SK-N-SH treated with all-trans-retinoic acid at 6 μM for 48 hours (cell line): ENCODE measurements around the gene NBEAL1.

Experiments
- ARNTL ChIP-seq: fragments of 450-650 bp; formaldehyde crosslinking; IDR thresholded peaks from 2 replicates; pipeline ENCODE4 v1.5.0; 2020; ENCODE audit warnings: low read depth, mild to moderate bottlenecking, moderate library complexity, borderline replicate concordance
- BACH2 ChIP-seq: fragments of 250-450 bp; sonication (Bioruptor Pico); IDR thresholded peaks from 2 replicates; pipeline ENCODE4 v1.9.0; 2021; ENCODE audit warnings: mild to moderate bottlenecking, borderline replicate concordance
- CSDC2 ChIP-seq: fragments of 250-450 bp; sonication (Bioruptor Pico); IDR thresholded peaks from 2 replicates; pipeline ENCODE4 v1.5.0; 2020; ENCODE audit warnings: mild to moderate bottlenecking, moderate library complexity
- ESRRG ChIP-seq: fragments of 250-450 bp; sonication (Bioruptor Pico); IDR thresholded peaks from 2 replicates; pipeline ENCODE4 v1.6.1; 2021; ENCODE audit warnings: mild to moderate bottlenecking
- ISL1 ChIP-seq: fragments of 250-450 bp; sonication (Bioruptor Pico); IDR thresholded peaks from 2 replicates; pipeline ENCODE4 v2.1.2; 2022; ENCODE audit warnings: mild to moderate bottlenecking, moderate library complexity
- RARB ChIP-seq: fragments of 250-450 bp; sonication (Bioruptor Pico); IDR thresholded peaks from 2 replicates; pipeline ENCODE4 v1.8.0; 2021; ENCODE audit warnings: mild to moderate bottlenecking, moderate library complexity
- TCF4 ChIP-seq: fragments of 250-450 bp; sonication (Bioruptor Pico); IDR thresholded peaks from 2 replicates; pipeline ENCODE4 v1.8.0; 2021; ENCODE audit warnings: mild to moderate bottlenecking, moderate library complexity, borderline replicate concordance
- ZC3H10 ChIP-seq: fragments of 250-450 bp; sonication (Bioruptor Pico); IDR thresholded peaks from 2 replicates; pipeline ENCODE4 v1.5.1; 2021; ENCODE audit warnings: mild to moderate bottlenecking, moderate library complexity
- ZFP3 ChIP-seq: fragments of 250-450 bp; sonication (Bioruptor Pico); IDR thresholded peaks from 2 replicates; pipeline ENCODE4 v1.5.0; 2020; ENCODE audit warnings: mild to moderate bottlenecking, moderate library complexity
- ZNF70 ChIP-seq: fragments of 450-650 bp; formaldehyde crosslinking; IDR thresholded peaks from 2 replicates; pipeline ENCODE4 v1.5.0; 2020; ENCODE audit warnings: mild to moderate bottlenecking, moderate library complexity
- ZNF8 ChIP-seq: fragments of 450-650 bp; formaldehyde crosslinking; IDR thresholded peaks from 2 replicates; pipeline ENCODE4 v1.5.0; 2020; ENCODE audit warnings: mild to moderate bottlenecking, moderate library complexity
- TF ChIP-seq, protein P1 (sequence below): fragments of 250-450 bp; sonication (Bioruptor Pico); IDR thresholded peaks from 2 replicates; pipeline ENCODE4 v1.8.0; 2020; ENCODE audit warnings: mild to moderate bottlenecking, moderate library complexity, borderline replicate concordance
- TF ChIP-seq, protein P2 (sequence below): fragments of 250-450 bp; sonication (Bioruptor Pico); IDR thresholded peaks from 2 replicates; pipeline ENCODE4 v1.5.1; 2020; ENCODE audit warnings: low read depth, mild to moderate bottlenecking, moderate library complexity
- TF ChIP-seq, protein P3 (sequence below): fragments of 250-450 bp; sonication (Bioruptor Pico); IDR thresholded peaks from 2 replicates; pipeline ENCODE4 v1.5.1; 2021; ENCODE audit warnings: mild to moderate bottlenecking, moderate library complexity

DNA sequence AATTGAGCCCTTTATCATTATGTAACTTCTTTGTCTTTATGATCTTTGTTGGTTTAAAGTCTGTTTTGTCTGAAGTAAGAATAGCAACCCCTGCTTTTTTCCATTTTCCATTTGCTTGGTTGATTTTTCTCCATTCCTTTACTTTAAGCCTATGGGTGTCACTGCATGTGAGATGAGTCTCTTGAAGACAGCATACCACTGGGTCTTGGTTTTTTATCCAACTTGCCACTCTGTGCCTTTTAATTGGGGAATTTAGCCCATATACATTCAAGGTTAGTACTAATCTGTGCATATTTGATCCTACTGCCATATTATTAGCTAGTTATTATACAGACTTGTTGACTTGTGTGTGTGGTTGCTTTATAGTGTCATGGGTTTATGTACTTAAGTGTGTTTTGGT, 89.6 kb downstream of the NBEAL1 start:
- TF ChIP-seq, protein P1, sequence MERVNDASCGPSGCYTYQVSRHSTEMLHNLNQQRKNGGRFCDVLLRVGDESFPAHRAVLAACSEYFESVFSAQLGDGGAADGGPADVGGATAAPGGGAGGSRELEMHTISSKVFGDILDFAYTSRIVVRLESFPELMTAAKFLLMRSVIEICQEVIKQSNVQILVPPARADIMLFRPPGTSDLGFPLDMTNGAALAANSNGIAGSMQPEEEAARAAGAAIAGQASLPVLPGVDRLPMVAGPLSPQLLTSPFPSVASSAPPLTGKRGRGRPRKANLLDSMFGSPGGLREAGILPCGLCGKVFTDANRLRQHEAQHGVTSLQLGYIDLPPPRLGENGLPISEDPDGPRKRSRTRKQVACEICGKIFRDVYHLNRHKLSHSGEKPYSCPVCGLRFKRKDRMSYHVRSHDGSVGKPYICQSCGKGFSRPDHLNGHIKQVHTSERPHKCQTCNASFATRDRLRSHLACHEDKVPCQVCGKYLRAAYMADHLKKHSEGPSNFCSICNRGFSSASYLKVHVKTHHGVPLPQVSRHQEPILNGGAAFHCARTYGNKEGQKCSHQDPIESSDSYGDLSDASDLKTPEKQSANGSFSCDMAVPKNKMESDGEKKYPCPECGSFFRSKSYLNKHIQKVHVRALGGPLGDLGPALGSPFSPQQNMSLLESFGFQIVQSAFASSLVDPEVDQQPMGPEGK (CRISPR knock-in tag) = no peak
- TF ChIP-seq ZFP3 (CRISPR knock-in tag) (no peak), ESRRG (CRISPR knock-in tag) (no peak), CSDC2 (no peak), TCF4 (no peak), ARNTL (no peak), ISL1 (CRISPR knock-in tag) (no peak), ZNF8 (CRISPR knock-in tag) (no peak), ZNF70 (CRISPR knock-in tag) (no peak), ZC3H10 (CRISPR knock-in tag) (no peak), BACH2 (no peak), RARB (CRISPR knock-in tag) (no peak)
- TF ChIP-seq, protein P2, sequence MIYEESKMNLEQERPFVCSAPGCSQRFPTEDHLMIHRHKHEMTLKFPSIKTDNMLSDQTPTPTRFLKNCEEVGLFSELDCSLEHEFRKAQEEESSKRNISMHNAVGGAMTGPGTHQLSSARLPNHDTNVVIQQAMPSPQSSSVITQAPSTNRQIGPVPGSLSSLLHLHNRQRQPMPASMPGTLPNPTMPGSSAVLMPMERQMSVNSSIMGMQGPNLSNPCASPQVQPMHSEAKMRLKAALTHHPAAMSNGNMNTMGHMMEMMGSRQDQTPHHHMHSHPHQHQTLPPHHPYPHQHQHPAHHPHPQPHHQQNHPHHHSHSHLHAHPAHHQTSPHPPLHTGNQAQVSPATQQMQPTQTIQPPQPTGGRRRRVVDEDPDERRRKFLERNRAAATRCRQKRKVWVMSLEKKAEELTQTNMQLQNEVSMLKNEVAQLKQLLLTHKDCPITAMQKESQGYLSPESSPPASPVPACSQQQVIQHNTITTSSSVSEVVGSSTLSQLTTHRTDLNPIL (CRISPR knock-in tag) = no peak
- TF ChIP-seq, protein P3, sequence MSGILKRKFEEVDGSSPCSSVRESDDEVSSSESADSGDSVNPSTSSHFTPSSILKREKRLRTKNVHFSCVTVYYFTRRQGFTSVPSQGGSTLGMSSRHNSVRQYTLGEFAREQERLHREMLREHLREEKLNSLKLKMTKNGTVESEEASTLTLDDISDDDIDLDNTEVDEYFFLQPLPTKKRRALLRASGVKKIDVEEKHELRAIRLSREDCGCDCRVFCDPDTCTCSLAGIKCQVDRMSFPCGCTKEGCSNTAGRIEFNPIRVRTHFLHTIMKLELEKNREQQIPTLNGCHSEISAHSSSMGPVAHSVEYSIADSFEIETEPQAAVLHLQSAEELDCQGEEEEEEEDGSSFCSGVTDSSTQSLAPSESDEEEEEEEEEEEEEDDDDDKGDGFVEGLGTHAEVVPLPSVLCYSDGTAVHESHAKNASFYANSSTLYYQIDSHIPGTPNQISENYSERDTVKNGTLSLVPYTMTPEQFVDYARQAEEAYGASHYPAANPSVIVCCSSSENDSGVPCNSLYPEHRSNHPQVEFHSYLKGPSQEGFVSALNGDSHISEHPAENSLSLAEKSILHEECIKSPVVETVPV (CRISPR knock-in tag) = no peak
